22Rv1 (cell line): Measurements from ENCODE around the gene RAB3A.
A peak's percentile ranks its signal among the peaks of the same experiment; 100 is the strongest.
"Not testable (repeated sequence)": the region's sequence is repeated elsewhere in the genome, so short reads cannot be mapped to it uniquely, and the experiment has no call there.

Experiments
- H3K27ac ChIP-seq: fragments of 450-650 bp; 2 replicates; pipeline ENCODE4 v1.5.1; 2017
- CTCF ChIP-seq: fragments of 450-650 bp; IDR thresholded peaks from 2 replicates; pipeline ENCODE4 v1.5.1; 2017; ENCODE audit warnings: mild to moderate bottlenecking
- ZFX ChIP-seq: fragments of 450-650 bp; IDR thresholded peaks from 2 replicates; pipeline ENCODE4 v1.6.1; 2017; ENCODE audit warnings: antibody characterized with exemption, borderline replicate concordance

Gene RAB3A

GRCh38 chr19:18165794-18166544 is 37.9 kb downstream of the RAB3A start:
- no peak overlapping the region for H3K27ac ChIP-seq
- TF ChIP-seq ZFX (no peak), CTCF (no peak)

- TF ChIP-seq CTCF: no peak
- no peak for TF ChIP-seq ZFX
Observed at GRCh38 chr19:18164072-18164471, 39.8 kb downstream of the RAB3A start.

GRCh38 chr19:18161636-18162002 is 42.2 kb downstream of the RAB3A start:
- no peak overlapping the region for H3K27ac ChIP-seq
- TF ChIP-seq CTCF (peak; percentile 62), ZFX (no peak)

More at GRCh38 chr19:18164072-18164471, 39.8 kb downstream of the RAB3A start:
- no peak overlapping the region for H3K27ac ChIP-seq

GRCh38 chr19:18160971-18161635 is 42.7 kb downstream of the RAB3A start:
- peak overlapping the region; percentile 48; the same call in 1 of the 2 replicates for H3K27ac ChIP-seq
- TF ChIP-seq ZFX: no peak
- TF ChIP-seq CTCF: peak; percentile 97

GRCh38 chr19:18160493-18160970 is 43.3 kb downstream of the RAB3A start:
- H3K27ac ChIP-seq: peak overlapping the region; percentile 48; the same call in 1 of the 2 replicates
- TF ChIP-seq CTCF: no peak
- TF ChIP-seq ZFX: no peak

GRCh38 chr19:18159810-18160209 is 44.0 kb downstream of the RAB3A start:
- no peak overlapping the region; the same call in 1 of the 2 replicates for H3K27ac ChIP-seq
- TF ChIP-seq CTCF (no peak), ZFX (no peak)

- not testable (repeated sequence) for H3K27ac ChIP-seq
Observed at GRCh38 chr19:18159059-18159616, 44.7 kb downstream of the RAB3A start.
